Upper lobe of left lung (tissue), 6 donors: ENCODE measurements around the gene CYLD. TPM values are rescaled to one million over a fixed set of nuclear protein-coding genes. Genes with fewer than 3 reads are reported as not detected.

Experiments used
- ATAC-seq, 2 donors: fragments of 200-7000 bp; cut with Tn5 transposase; one replicate each; pipeline ENCODE4 v1.9.1; 2022; ENCODE audit warnings: mild to moderate bottlenecking in 2 of 2, moderate library complexity in 2 of 2; ENCODE audit not compliant: low FRiP score in 2 of 2
- DNase-seq, 2 donors: peaks; one replicate each; pipeline ENCODE4 v3.0.0-alpha.2; 2019 to 2020
- H3K27ac ChIP-seq, 4 donors: fragments of 200-600 bp; sonication (generic); one replicate each; pipeline ENCODE4 v1.5.1; 2016 to 2019
- H3K27me3 ChIP-seq, 4 donors: fragments of 200-600 bp; sonication (generic); one replicate each; pipeline ENCODE4 v1.5.1; 2017 to 2019
- H3K36me3 ChIP-seq, 4 donors: fragments of 200-600 bp; sonication (generic); one replicate each; pipeline ENCODE4 v1.5.1; 2016 to 2019
- H3K4me1 ChIP-seq, 4 donors: fragments of 200-600 bp; sonication (generic); one replicate each; pipeline ENCODE4 v1.5.1; 2018 to 2019
- H3K4me3 ChIP-seq, 4 donors: fragments of 200-600 bp; sonication (generic); one replicate each; pipeline ENCODE4 v1.5.1; 2017 to 2019; ENCODE audit warnings: mild to moderate bottlenecking in 2 of 4, moderate library complexity in 1 of 4
- H3K9me3 ChIP-seq, 4 donors: fragments of 200-600 bp; sonication (generic); one replicate each; pipeline ENCODE4 v1.5.1; 2018 to 2019
- EP300 ChIP-seq, 4 donors: sonication (generic); formaldehyde crosslinking; IDR thresholded peaks; one replicate each; pipeline ENCODE4 v1.5.1; 2017; ENCODE audit warnings: antibody characterized with exemption in 4 of 4, control low read depth in 2 of 4
- POLR2A ChIP-seq, 4 donors: fragments of 450-650 bp; IDR thresholded peaks; one replicate each; pipeline ENCODE4 v1.5.1; 2016 to 2017; ENCODE audit warnings: antibody characterized with exemption in 4 of 4, mild to moderate bottlenecking in 2 of 4
- POLR2AphosphoS5 ChIP-seq, 2 donors: sonication (generic); formaldehyde crosslinking; IDR thresholded peaks; one replicate each; pipeline ENCODE4 v1.5.1; 2017; ENCODE audit warnings: antibody characterized with exemption in 2 of 2
- WGBS, 2 donors: methylation state at CpG; one replicate each; pipeline ENCODE4 v1.1.5; 2017 to 2018; 5-methylcytosine and 5-hydroxymethylcytosine counted together
- total RNA-seq, 6 donors: library from RNA; depleted of rRNA in 4 of 6; stranded (reverse); fragments of >200 nt in 4 of 6; gene quantifications; one replicate each; pipeline versions ENCODE4 v1.1.0 to v1.2.1, GENCODE V29; 2016 to 2021
- TF ChIP-seq, protein P1 (sequence below), 6 experiments: fragments of 450-650 bp in 4 of 6; fragments of 200-600 bp in 2 of 6; sonication (generic) in 2 of 6; IDR thresholded peaks; one replicate each; pipeline ENCODE4 v1.5.1; 2016 to 2019; ENCODE audit warnings: antibody characterized with exemption in 6 of 6
- donor health status: DM: no; HTN: no; CAD: no; lungs with moderate emphysema.
- donor health status: DM: no; HTN: yes; CAD: no; lungs with severe emphysema.

Gene CYLD
- total RNA-seq, 6 donors from 2014 or later = 25.5 to 72.1 (median 46.1) TPM

DNA sequence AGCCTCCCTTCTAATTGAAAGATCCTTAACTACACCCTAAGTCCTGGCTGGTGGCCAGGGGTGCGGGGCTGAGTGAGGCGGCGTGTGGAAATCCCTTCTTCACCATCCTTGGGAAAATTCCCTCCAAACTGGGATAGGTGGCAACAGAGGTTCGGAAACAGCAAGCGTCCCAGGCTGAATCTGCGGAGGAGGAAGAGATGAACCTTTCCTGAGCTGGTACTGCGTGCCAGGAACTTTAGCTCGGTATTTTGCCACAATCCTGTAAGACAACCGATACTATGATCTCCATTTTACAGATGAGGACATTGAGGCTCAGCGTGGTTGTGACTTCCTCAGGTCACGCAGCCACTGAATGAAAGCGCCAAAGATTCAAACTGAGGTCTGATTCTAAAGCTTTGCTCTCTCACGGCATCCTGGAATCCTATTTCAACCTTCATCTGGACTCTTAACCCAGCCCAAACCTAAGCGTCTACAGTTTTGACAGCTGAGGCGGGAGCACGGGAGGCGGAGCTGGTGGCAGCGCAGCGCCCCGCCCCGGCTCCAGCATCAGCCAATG lies 583 bp upstream of the CYLD start:
- Histone ChIP-seq H3K27me3 (no peaks in the 10 kb centered on the region), H3K27ac (peak overlapping the region; percentile 76 to 98 (median 80)), H3K9me3 (no peaks in the 10 kb centered on the region), H3K4me1 (peaks cover 30 to 42% (median 38%) of the 10 kb centered on the region in 4 donors), H3K36me3 (peaks cover 0 to 17% (median 0%) of the 10 kb centered on the region in 4 donors), H3K4me3 (peak overlapping the region; percentile 42 to 94 (median 92))
- no peak for TF ChIP-seq EP300 (IDR thresholded peaks at IDR 0.05)
- peak in 1 of 4 donors; percentile 24 for TF ChIP-seq POLR2A (IDR thresholded peaks at IDR 0.05)
- TF ChIP-seq, protein P1, sequence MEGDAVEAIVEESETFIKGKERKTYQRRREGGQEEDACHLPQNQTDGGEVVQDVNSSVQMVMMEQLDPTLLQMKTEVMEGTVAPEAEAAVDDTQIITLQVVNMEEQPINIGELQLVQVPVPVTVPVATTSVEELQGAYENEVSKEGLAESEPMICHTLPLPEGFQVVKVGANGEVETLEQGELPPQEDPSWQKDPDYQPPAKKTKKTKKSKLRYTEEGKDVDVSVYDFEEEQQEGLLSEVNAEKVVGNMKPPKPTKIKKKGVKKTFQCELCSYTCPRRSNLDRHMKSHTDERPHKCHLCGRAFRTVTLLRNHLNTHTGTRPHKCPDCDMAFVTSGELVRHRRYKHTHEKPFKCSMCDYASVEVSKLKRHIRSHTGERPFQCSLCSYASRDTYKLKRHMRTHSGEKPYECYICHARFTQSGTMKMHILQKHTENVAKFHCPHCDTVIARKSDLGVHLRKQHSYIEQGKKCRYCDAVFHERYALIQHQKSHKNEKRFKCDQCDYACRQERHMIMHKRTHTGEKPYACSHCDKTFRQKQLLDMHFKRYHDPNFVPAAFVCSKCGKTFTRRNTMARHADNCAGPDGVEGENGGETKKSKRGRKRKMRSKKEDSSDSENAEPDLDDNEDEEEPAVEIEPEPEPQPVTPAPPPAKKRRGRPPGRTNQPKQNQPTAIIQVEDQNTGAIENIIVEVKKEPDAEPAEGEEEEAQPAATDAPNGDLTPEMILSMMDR (IDR thresholded peaks at IDR 0.05) = no peak
- WGBS, 2 donors = 7 to 8% methylated on average over 14 to 21 of the region's 21 CpGs
- ATAC-seq = no peak
- DNase-seq = peak in 1 of 2 donors; percentile 43

DNA sequence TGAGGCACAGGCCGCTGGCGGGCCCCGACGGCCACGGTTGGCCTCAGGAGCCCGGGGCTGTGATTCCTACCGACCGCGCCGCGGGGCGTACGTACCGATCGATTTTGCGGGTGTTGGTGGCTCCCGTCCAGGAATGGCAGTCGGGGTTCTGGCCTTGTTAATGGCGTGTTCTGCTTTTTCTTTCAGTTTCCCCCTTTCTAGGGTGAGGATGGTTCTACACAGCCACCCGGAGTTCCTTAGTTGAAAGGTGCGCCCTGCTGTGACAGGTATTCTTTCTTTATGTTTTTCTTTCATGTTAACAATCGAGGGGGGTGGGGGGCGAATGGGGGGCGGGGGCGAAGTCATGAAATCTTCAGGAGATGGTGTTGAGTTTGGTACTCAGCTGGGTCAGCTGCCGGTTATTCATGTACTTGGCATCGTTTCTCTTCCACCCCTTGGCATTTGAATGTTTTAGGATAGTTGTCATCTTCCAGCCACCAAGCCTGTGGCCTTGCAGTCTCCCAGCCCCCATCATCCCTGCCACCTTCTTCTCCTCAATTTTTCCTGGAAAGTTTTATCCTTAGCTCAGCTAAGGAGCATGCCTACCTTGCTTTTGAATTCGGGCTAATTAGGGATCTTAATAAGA lies 802 bp downstream of the CYLD start:
- Histone ChIP-seq H3K27ac (peak overlapping the region; percentile 90 to 98 (median 98)), H3K9me3 (no peaks in the 10 kb centered on the region), H3K27me3 (no peaks in the 10 kb centered on the region), H3K4me3 (peak overlapping the region; percentile 78 to 94 (median 92)), H3K4me1 (peaks cover 37 to 51% (median 46%) of the 10 kb centered on the region in 4 donors), H3K36me3 (peaks cover 0 to 17% (median 0%) of the 10 kb centered on the region in 4 donors)
- peak in 1 of 2 donors; percentile 27 for DNase-seq
- TF ChIP-seq POLR2A (IDR thresholded peaks at IDR 0.05) = no peak
- TF ChIP-seq EP300 (IDR thresholded peaks at IDR 0.05) = no peak
- TF ChIP-seq, protein P1 (IDR thresholded peaks at IDR 0.05) = no peak
- TF ChIP-seq POLR2AphosphoS5 (IDR thresholded peaks at IDR 0.05) = peak in 1 of 2 donors; percentile 12
- 1 to 2% methylated on average over 9 to 22 of the region's 28 CpGs for WGBS, 2 donors
- ATAC-seq = no peak

DNA sequence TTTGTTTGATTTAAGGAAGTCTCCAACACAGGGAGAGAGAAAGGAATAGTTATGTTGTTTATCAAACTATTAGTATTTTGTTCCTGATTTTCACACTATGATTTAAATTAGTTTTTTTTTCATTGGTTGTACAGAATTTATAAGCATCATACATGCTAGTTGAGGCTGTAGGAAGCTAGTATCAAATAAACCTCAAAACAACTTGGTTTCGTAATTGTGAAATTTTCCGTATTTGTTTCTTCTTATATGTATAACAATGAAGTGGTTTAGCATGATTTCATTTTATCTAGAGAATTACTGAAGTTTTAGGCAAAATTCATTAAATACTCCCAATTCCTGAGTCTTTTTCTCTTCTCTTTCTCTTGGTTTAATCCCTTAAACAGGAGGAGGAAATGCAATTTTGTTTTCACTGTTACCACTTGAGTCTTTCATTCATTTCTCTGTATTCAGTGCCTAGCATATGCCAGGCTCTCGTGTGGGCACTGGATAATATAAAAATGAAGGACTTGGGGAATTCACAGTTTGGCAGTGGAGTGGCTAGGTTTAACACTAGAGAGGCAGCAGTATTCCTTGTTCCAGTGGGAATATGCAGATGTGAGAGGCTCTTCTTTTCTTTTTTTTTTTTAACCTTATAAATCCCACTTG lies 1.8 kb downstream of the CYLD start:
- ATAC-seq (no peak), DNase-seq (no peak)
- TF ChIP-seq POLR2AphosphoS5 (IDR thresholded peaks at IDR 0.05) = no peak
- TF ChIP-seq, protein P1 (IDR thresholded peaks at IDR 0.05) = no peak
- no peak for TF ChIP-seq POLR2A (IDR thresholded peaks at IDR 0.05)
- TF ChIP-seq EP300 (IDR thresholded peaks at IDR 0.05) = no peak
- H3K4me1 ChIP-seq = peaks cover 40 to 53% (median 50%) of the 10 kb centered on the region in 4 donors
- H3K9me3 ChIP-seq = no peaks in the 10 kb centered on the region
- H3K4me3 ChIP-seq = peak overlapping the region in 2 of 4 donors; percentile 94
- peak overlapping the region; percentile 57 to 98 (median 98) for H3K27ac ChIP-seq
- WGBS, 2 donors = 36 to 49% methylated on average over 3 of the region's 3 CpGs
- H3K36me3 ChIP-seq = peaks cover 0 to 17% (median 0%) of the 10 kb centered on the region in 4 donors
- H3K27me3 ChIP-seq = no peaks in the 10 kb centered on the region

DNA sequence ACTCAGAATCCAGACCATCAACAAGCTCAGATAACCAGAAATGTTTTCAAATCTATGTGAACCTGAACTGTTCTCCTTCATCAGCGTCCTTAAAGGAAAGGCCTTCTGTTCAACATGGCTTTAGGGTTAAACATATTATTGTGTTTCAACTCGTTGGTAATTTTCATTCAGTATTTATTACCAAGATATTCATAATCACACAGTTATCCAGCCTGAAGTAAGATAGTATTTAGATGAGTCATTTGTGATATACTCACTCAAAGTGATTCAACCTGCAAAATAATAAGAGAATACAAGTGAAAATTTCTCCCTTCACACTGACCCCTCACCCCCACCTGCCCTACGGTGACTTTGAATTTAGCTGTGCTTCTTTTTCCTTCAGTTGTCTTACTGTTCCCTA lies 3.0 kb downstream of the CYLD start:
- H3K27me3 ChIP-seq = no peaks in the 10 kb centered on the region
- H3K9me3 ChIP-seq = no peaks in the 10 kb centered on the region
- peaks cover 40 to 57% (median 50%) of the 10 kb centered on the region in 4 donors for H3K4me1 ChIP-seq
- no peak for TF ChIP-seq EP300 (IDR thresholded peaks at IDR 0.05)
- TF ChIP-seq POLR2A (IDR thresholded peaks at IDR 0.05) = no peak
- TF ChIP-seq, protein P1 (IDR thresholded peaks at IDR 0.05) = no peak
- no peak for TF ChIP-seq POLR2AphosphoS5 (IDR thresholded peaks at IDR 0.05)
- no peak overlapping the region for H3K4me3 ChIP-seq
- WGBS, 2 donors = 56 to 67% methylated on average over 3 of the region's 3 CpGs
- DNase-seq (no peak), ATAC-seq (no peak)
- peak overlapping the region in 1 of 4 donors; percentile 98 for H3K27ac ChIP-seq
- H3K36me3 ChIP-seq = peaks cover 0 to 20% (median 0%) of the 10 kb centered on the region in 4 donors
